Measurements from ENCODE around the gene BACH2.
"Not testable (repeated sequence)": the region's sequence is repeated elsewhere in the genome, so short reads cannot be mapped to it uniquely, and the experiment has no call there.

GRCh38 chr6:90059178-90059577 lies 237.5 kb downstream of the BACH2 start:
- not testable (repeated sequence) for TF ChIP-seq CTCF (IDR thresholded peaks at IDR 0.05; ENCODE audit: poor library complexity, severe bottlenecking); EP300 (conservative IDR thresholded peaks at IDR 0.05; ENCODE audit: poor library complexity, severe bottlenecking); EZH2 (IDR thresholded peaks at IDR 0.05; ENCODE audit: borderline replicate concordance, insufficient read depth, low read length, poor library complexity, severe bottlenecking)
